Measurements from ENCODE around the gene SPATC1L. TPM values are rescaled to one million over a fixed set of nuclear protein-coding genes. Genes with fewer than 3 reads are reported as not detected.

SPATC1L gene
- total and polyA plus RNA-seq, 2 donors (not counting 3 experiments of a cell fraction or from before 2014, with no cell fraction given): 11.5 to 15.3 TPM

DNA sequence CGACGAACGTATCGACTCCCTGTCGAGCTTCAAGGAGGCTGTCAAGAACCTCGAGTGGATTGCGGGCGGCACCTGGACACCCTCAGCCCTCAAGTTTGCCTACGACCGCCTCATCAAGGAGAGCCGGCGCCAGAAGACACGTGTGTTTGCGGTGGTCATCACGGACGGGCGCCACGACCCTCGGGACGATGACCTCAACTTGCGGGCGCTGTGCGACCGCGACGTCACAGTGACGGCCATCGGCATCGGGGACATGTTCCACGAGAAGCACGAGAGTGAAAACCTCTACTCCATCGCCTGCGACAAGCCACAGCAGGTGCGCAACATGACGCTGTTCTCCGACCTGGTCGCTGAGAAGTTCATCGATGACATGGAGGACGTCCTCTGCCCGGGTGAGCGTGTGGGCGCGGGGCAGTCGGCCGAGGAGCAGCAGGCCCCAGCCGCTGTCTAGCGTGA is 58.4 kb downstream of the SPATC1L start:
- Histone ChIP-seq H4K20me1 (replicated peaks; ENCODE audit: control insufficient read depth, extremely low read depth, insufficient read depth, low read length) (no peaks in the 10 kb centered on the region), H3K4me1 (ENCODE audit: control insufficient read depth, extremely low read depth, insufficient read depth, low read length) (no peaks in the 10 kb centered on the region), H3K9me1 (replicated peaks; ENCODE audit: control insufficient read depth, extremely low read depth, insufficient read depth, low read length) (no peaks in the 10 kb centered on the region), H3K36me3 (ENCODE audit: control insufficient read depth in 2 of 2, extremely low read depth in 1 of 2, insufficient read depth in 2 of 2, low read length in 2 of 2) (no peaks in the 10 kb centered on the region), H3K9ac (replicated peaks; ENCODE audit: extremely low read depth, insufficient read depth, low read length) (no peak overlapping the region), H3K79me2 (ENCODE audit: control insufficient read depth, insufficient read depth, low read length) (no peaks in the 10 kb centered on the region), H3K4me3 (replicated peaks in 1 of 3; ENCODE audit: insufficient read depth in 1 of 3, low read depth in 1 of 3, low read length in 3 of 3) (no peak overlapping the region), H3K9me3 (replicated peaks; ENCODE audit: control insufficient read depth, insufficient read depth, low read length) (no peaks in the 10 kb centered on the region), H3K27me3 (ENCODE audit: control insufficient read depth in 2 of 2, insufficient read depth in 2 of 2, low read length in 2 of 2) (no peaks in the 10 kb centered on the region), H3K27ac (ENCODE audit: insufficient read depth, low read depth, low read length) (no peak overlapping the region), H2AFZ (ENCODE audit: low read depth, low read length) (no peak overlapping the region), H3K4me2 (ENCODE audit: insufficient read depth, low read length) (no peak overlapping the region)
- FAIRE-seq (no peak), DNase-seq (ENCODE audit: low read depth, low spot score) (no peak)
- dilution Hi-C loops (cut with MboI; ENCODE audit: extremely low pct_ligation_motif_present, low sequenced_read_pairs) (no loop called here), intact Hi-C loops (cut with micrococcal nuclease) (no loop called here)
- TF ChIP-seq MYC (IDR thresholded peaks at IDR 0.05; ENCODE audit: low read depth, low read length) (no peak), POLR2AphosphoS5 (IDR thresholded peaks at IDR 0.05; ENCODE audit: insufficient read depth, low read depth, low read length) (no peak), GATA2 (IDR thresholded peaks at IDR 0.05; ENCODE audit: insufficient read depth, insufficient read length, low read depth, low read length) (no peak), POLR2A (IDR thresholded peaks at IDR 0.05; ENCODE audit: low read depth, low read length) (no peak), FOS (IDR thresholded peaks at IDR 0.05; ENCODE audit: borderline replicate concordance, insufficient read depth, low read length) (no peak), EZH2 (IDR thresholded peaks at IDR 0.05; ENCODE audit: borderline replicate concordance, low read depth, low read length, severe bottlenecking) (no peak), JUN (IDR thresholded peaks at IDR 0.05; ENCODE audit: borderline replicate concordance, insufficient read depth, insufficient read length, low read depth) (no peak)
- TF ChIP-seq, protein P1, sequence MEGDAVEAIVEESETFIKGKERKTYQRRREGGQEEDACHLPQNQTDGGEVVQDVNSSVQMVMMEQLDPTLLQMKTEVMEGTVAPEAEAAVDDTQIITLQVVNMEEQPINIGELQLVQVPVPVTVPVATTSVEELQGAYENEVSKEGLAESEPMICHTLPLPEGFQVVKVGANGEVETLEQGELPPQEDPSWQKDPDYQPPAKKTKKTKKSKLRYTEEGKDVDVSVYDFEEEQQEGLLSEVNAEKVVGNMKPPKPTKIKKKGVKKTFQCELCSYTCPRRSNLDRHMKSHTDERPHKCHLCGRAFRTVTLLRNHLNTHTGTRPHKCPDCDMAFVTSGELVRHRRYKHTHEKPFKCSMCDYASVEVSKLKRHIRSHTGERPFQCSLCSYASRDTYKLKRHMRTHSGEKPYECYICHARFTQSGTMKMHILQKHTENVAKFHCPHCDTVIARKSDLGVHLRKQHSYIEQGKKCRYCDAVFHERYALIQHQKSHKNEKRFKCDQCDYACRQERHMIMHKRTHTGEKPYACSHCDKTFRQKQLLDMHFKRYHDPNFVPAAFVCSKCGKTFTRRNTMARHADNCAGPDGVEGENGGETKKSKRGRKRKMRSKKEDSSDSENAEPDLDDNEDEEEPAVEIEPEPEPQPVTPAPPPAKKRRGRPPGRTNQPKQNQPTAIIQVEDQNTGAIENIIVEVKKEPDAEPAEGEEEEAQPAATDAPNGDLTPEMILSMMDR (IDR thresholded peaks at IDR 0.05; ENCODE audit: extremely low read depth in 1 of 2, insufficient read depth in 1 of 2, low read depth in 1 of 2, low read length in 2 of 2): no peak
- POLR2A ChIA-PET: no interaction called here
- CTCF ChIA-PET: no interaction called here
- no TSS peak for BruUV-seq (replicated peaks)
